H9 (cell line): ENCODE data around the gene TCTN3. TPM values are rescaled to one million over a fixed set of nuclear protein-coding genes. Genes with fewer than 3 reads are reported as not detected.

Experiments used
- DNase-seq: peaks from one replicate; pipeline ENCODE4 v3.0.0-alpha.2; 2017
- H2AFZ ChIP-seq: one replicate; pipeline ENCODE4 v1.6.1; 2013; ENCODE audit warnings: mild to moderate bottlenecking, low read length, control low read depth, moderate library complexity
- H2AK5ac ChIP-seq: 2 replicates; pipeline ENCODE4 v1.6.1; 2013; ENCODE audit warnings: low read length, control low read depth, mixed read lengths; ENCODE audit not compliant: insufficient read length
- H2BK120ac ChIP-seq: one replicate; pipeline ENCODE4 v1.6.1; 2013; ENCODE audit warnings: low read depth, mild to moderate bottlenecking, low read length, control low read depth, inconsistent platforms; ENCODE audit not compliant: poor library complexity, severe bottlenecking
- H2BK12ac ChIP-seq: 2 replicates; pipeline ENCODE4 v1.6.1; 2013; ENCODE audit warnings: low read length, control low read depth, mixed read lengths, low read depth; ENCODE audit not compliant: insufficient read length
- H2BK15ac ChIP-seq: 2 replicates; pipeline ENCODE4 v1.6.1; 2013; ENCODE audit warnings: low read depth, low read length, control low read depth
- H2BK20ac ChIP-seq: one replicate; pipeline ENCODE4 v1.6.1; 2013; ENCODE audit warnings: low read depth, mild to moderate bottlenecking, low read length, control low read depth, inconsistent platforms; ENCODE audit not compliant: poor library complexity, severe bottlenecking
- H2BK5ac ChIP-seq: 2 replicates; pipeline ENCODE4 v1.6.1; 2013; ENCODE audit warnings: low read length, control low read depth, mixed read lengths; ENCODE audit not compliant: insufficient read length
- H3K14ac ChIP-seq: 2 replicates; pipeline ENCODE4 v1.6.1; 2013; ENCODE audit warnings: low read length, control low read depth; ENCODE audit not compliant: insufficient read depth
- H3K18ac ChIP-seq: 2 replicates; pipeline ENCODE4 v1.6.1; 2013; ENCODE audit warnings: low read depth, mild to moderate bottlenecking, mixed read lengths, low read length, control low read depth; ENCODE audit not compliant: insufficient read length
- H3K23ac ChIP-seq: 2 replicates; pipeline ENCODE4 v1.6.1; 2013; ENCODE audit warnings: low read length, control low read depth, mixed read lengths, low read depth; ENCODE audit not compliant: insufficient read length
- H3K23me2 ChIP-seq: 2 replicates; pipeline ENCODE4 v1.6.1; 2013; ENCODE audit warnings: low read depth, mild to moderate bottlenecking, mixed read lengths, low read length, control low read depth; ENCODE audit not compliant: insufficient read length, poor library complexity, severe bottlenecking
- H3K27ac ChIP-seq: 2 replicates; pipeline ENCODE4 v1.5.1; 2013; ENCODE audit warnings: low read length, control low read depth, mixed read lengths, low read depth; ENCODE audit not compliant: insufficient read length
- H3K27me3 ChIP-seq: 2 replicates; pipeline ENCODE4 v1.6.1; 2013; ENCODE audit warnings: low read length, control low read depth, inconsistent platforms; ENCODE audit not compliant: insufficient read depth
- H3K4ac ChIP-seq: 2 replicates; pipeline ENCODE4 v1.6.1; 2013; ENCODE audit warnings: low read depth, mild to moderate bottlenecking, control low read depth, inconsistent platforms, low read length, moderate library complexity
- H3K4me1 ChIP-seq: 2 replicates; pipeline ENCODE4 v1.6.1; 2013; ENCODE audit warnings: low read length, control low read depth, inconsistent platforms; ENCODE audit not compliant: insufficient read depth
- H3K4me2 ChIP-seq: 2 replicates; pipeline ENCODE4 v1.6.1; 2013; ENCODE audit warnings: low read length, control low read depth, mixed read lengths; ENCODE audit not compliant: insufficient read length, insufficient read depth
- H3K56ac ChIP-seq: 2 replicates; pipeline ENCODE4 v1.6.1; 2013; ENCODE audit warnings: low read depth, mild to moderate bottlenecking, mixed read lengths, low read length, control low read depth; ENCODE audit not compliant: insufficient read length
- H3K79me1 ChIP-seq: 2 replicates; pipeline ENCODE4 v1.6.1; 2013; ENCODE audit warnings: low read depth, mild to moderate bottlenecking, moderate library complexity, low read length, control low read depth, inconsistent platforms; ENCODE audit not compliant: insufficient read depth, poor library complexity, severe bottlenecking
- H3K79me2 ChIP-seq: 2 replicates; pipeline ENCODE4 v1.6.1; 2013; ENCODE audit warnings: low read length, control low read depth, inconsistent platforms; ENCODE audit not compliant: insufficient read depth
- H3K9ac ChIP-seq: 2 replicates; pipeline ENCODE4 v1.6.1; 2013; ENCODE audit warnings: low read length, control low read depth, mixed read lengths; ENCODE audit not compliant: insufficient read length; ENCODE audit errors: extremely low read depth
- H3K9me3 ChIP-seq: one replicate; pipeline ENCODE4 v1.6.1; 2013; ENCODE audit warnings: low read depth, low read length, inconsistent platforms; ENCODE audit not compliant: control insufficient read depth
- H3T11ph ChIP-seq: one replicate; pipeline ENCODE4 v1.6.1; 2013; ENCODE audit warnings: mild to moderate bottlenecking, low read length, control low read depth, inconsistent platforms
- H4K20me1 ChIP-seq: one replicate; pipeline ENCODE4 v1.6.1; 2013; ENCODE audit not compliant: control insufficient read depth, insufficient read length, insufficient read depth
- H4K5ac ChIP-seq: 2 replicates; pipeline ENCODE4 v1.6.1; 2013; ENCODE audit warnings: low read depth, mild to moderate bottlenecking, mixed read lengths, low read length, control low read depth; ENCODE audit not compliant: insufficient read length
- H4K8ac ChIP-seq: replicated peaks from 2 replicates; pipeline ENCODE4 v1.6.1; 2013; ENCODE audit warnings: low read length, control low read depth, mixed read lengths, low read depth; ENCODE audit not compliant: insufficient read length
- H4K91ac ChIP-seq: 2 replicates; pipeline ENCODE4 v1.6.1; 2013; ENCODE audit warnings: low read depth, mild to moderate bottlenecking, moderate library complexity, mixed read lengths, low read length, control low read depth; ENCODE audit not compliant: insufficient read length
- H3K27ac Mint-ChIP-seq, 3 experiments: 2 replicates in 2 of 3; 3 replicates in 1 of 3; pipeline ENCODE4 v1.8.0; 2020 to 2021; ENCODE audit warnings: mixed read lengths in 3 of 3, mild to moderate bottlenecking in 1 of 3, moderate library complexity in 1 of 3
- H3K27me3 Mint-ChIP-seq: 2 replicates; pipeline ENCODE4 v1.8.0; 2021; ENCODE audit warnings: low read depth, mild to moderate bottlenecking, moderate library complexity, mixed read lengths
- H3K36me3 Mint-ChIP-seq, 3 experiments: 2 replicates in 2 of 3; 3 replicates in 1 of 3; pipeline ENCODE4 v1.8.0; 2020 to 2021; ENCODE audit warnings: low read depth in 3 of 3, mixed read lengths in 3 of 3; ENCODE audit not compliant: insufficient read depth in 1 of 3
- H3K4me1 Mint-ChIP-seq, 2 experiments: 2 replicates each; pipeline ENCODE4 v1.8.0; 2020; ENCODE audit warnings: mixed read lengths in 2 of 2
- H3K4me3 Mint-ChIP-seq, 2 experiments: 2 replicates in 1 of 2; 3 replicates in 1 of 2; pipeline ENCODE4 v1.8.0; 2020 to 2021; ENCODE audit warnings: mild to moderate bottlenecking in 2 of 2, mixed read lengths in 2 of 2, moderate library complexity in 1 of 2
- H3K9me3 Mint-ChIP-seq, 2 experiments: 2 replicates in 1 of 2; 3 replicates in 1 of 2; pipeline ENCODE4 v1.8.0; 2020; ENCODE audit warnings: mild to moderate bottlenecking in 2 of 2, mixed read lengths in 2 of 2, moderate library complexity in 1 of 2
- WGBS: extraction: QIAGEN DNeasy Blood & Tissue Kit; methylation state at CpG from one replicate; pipeline ENCODE4 v1.1.7; 2013; ENCODE audit warnings: missing lambda C conversion rate, low lambda C conversion rate, mixed read lengths; ENCODE audit not compliant: insufficient read length; ENCODE audit errors: extremely low coverage; 5-methylcytosine and 5-hydroxymethylcytosine counted together
- total RNA-seq: library from RNA; stranded (reverse); gene quantifications from 2 replicates; pipeline ENCODE4 v1.2.1, GENCODE V29; 2021
- TF ChIP-seq, protein P1 (sequence below): fragments of 200-600 bp; sonication (generic); conservative IDR thresholded peaks from 3 replicates; pipeline ENCODE4 v1.8.0; 2021; ENCODE audit warnings: antibody characterized with exemption, mild to moderate bottlenecking

Gene TCTN3
- total RNA-seq, 1 experiment from 2014 or later, result 37.3 TPM

DNA sequence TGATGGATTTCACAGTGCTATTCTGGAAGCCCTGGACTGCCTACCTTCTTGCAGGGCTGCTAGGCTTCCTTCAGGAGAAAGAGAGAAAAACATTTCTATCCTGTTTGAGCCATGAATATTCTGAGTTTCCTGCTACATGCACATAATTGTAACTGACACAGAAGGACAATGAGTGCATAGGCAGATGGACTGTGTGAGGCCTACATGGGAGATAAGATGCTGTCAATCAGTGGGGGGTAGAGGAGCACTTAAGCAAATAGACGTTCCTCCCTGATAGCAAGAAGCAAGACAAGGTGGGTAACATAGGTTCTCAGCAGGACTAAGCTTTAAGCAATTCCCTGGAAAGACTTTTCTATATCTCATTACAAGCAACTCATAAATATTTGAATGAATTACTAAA, 48.8 kb downstream of the TCTN3 start:
- Mint-ChIP-seq H3K4me3 (no peak overlapping the region), H3K27ac (no peak overlapping the region), H3K4me1 (peaks cover 1 to 2% of the 10 kb centered on the region in 2 experiments; a peak in 2 of 4 replicates), H3K36me3 (peaks cover 14 to 67% (median 54%) of the 10 kb centered on the region in 3 experiments; a peak in 6 of 7 replicates), H3K27me3 (no peaks in the 10 kb centered on the region), H3K9me3 (peaks cover 0 to 4% of the 10 kb centered on the region in 2 experiments; a peak in 1 of 5 replicates)
- H2BK12ac ChIP-seq, result no peak overlapping the region
- no peak overlapping the region for H3T11ph ChIP-seq
- no peak overlapping the region for H4K8ac ChIP-seq
- no peak overlapping the region for H2AK5ac ChIP-seq
- H2AFZ ChIP-seq, result no peak overlapping the region
- H3K9ac ChIP-seq, result no peak overlapping the region
- no peaks in the 10 kb centered on the region for H3K23me2 ChIP-seq
- no peak overlapping the region for H4K5ac ChIP-seq
- H3K4me2 ChIP-seq, result no peak overlapping the region
- H3K14ac ChIP-seq, result no peak overlapping the region
- no peak overlapping the region for H4K91ac ChIP-seq
- H3K4ac ChIP-seq, result no peak overlapping the region
- no peak overlapping the region for H2BK120ac ChIP-seq
- no peak for DNase-seq
- no peaks in the 10 kb centered on the region for H3K79me2 ChIP-seq
- H3K27ac ChIP-seq, result no peak overlapping the region
- no peak overlapping the region for H3K23ac ChIP-seq
- no peaks in the 10 kb centered on the region for H3K4me1 ChIP-seq
- no peak overlapping the region for H3K56ac ChIP-seq
- H2BK15ac ChIP-seq, result no peak overlapping the region
- H2BK5ac ChIP-seq, result no peak overlapping the region
- WGBS, result no CpG with 5 or more reads among the region's 1 CpG
- no peak overlapping the region for H2BK20ac ChIP-seq
- TF ChIP-seq, protein P1, sequence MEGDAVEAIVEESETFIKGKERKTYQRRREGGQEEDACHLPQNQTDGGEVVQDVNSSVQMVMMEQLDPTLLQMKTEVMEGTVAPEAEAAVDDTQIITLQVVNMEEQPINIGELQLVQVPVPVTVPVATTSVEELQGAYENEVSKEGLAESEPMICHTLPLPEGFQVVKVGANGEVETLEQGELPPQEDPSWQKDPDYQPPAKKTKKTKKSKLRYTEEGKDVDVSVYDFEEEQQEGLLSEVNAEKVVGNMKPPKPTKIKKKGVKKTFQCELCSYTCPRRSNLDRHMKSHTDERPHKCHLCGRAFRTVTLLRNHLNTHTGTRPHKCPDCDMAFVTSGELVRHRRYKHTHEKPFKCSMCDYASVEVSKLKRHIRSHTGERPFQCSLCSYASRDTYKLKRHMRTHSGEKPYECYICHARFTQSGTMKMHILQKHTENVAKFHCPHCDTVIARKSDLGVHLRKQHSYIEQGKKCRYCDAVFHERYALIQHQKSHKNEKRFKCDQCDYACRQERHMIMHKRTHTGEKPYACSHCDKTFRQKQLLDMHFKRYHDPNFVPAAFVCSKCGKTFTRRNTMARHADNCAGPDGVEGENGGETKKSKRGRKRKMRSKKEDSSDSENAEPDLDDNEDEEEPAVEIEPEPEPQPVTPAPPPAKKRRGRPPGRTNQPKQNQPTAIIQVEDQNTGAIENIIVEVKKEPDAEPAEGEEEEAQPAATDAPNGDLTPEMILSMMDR, result no peak
- H3K27me3 ChIP-seq, result no peaks in the 10 kb centered on the region
- H3K79me1 ChIP-seq, result no peaks in the 10 kb centered on the region
- no peaks in the 10 kb centered on the region for H4K20me1 ChIP-seq
- no peaks in the 10 kb centered on the region for H3K9me3 ChIP-seq
- H3K18ac ChIP-seq, result no peak overlapping the region
